Measurements from ENCODE around the gene KRTAP10-3. TPM values are rescaled to one million over a fixed set of nuclear protein-coding genes. Genes with fewer than 3 reads are reported as not detected.

The KRTAP10-3 gene
- total and polyA plus RNA-seq, 9 of the 15 experiments (the other 6 are each of a cell fraction or from before 2014, with no cell fraction given), result not detected

DNA sequence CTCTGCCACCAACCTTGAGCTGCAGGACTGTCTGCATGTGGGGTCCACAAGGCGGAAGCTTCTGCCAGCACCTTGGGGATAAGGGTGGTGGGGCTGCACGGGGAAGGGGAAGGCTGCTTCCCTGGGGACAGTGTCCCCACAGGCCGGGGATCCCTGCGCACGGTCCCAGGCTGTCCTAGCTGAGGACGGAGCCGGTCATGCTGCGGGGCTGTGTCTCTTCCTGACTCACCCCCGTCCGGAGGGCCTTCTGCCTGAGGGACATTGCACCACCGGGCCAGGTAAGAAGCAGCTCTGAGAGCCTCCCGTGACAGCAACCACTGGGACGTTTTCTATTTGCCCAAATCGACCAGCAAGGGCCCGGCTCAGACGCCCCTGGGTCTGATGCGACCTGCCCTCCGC lies 48.5 kb downstream of the KRTAP10-3 start (continued):
- no peak for TF ChIP-seq CUX1 (CRISPR knock-in tag; IDR thresholded peaks at IDR 0.05)

GRCh38 chr21:44509539-44509938 lies 49.1 kb downstream of the KRTAP10-3 start:
- no peak overlapping the region for H2AFZ ChIP-seq (ENCODE audit: low read depth, low read length)

More at GRCh38 chr21:44509539-44509938, 49.1 kb downstream of the KRTAP10-3 start:
- Histone ChIP-seq H3K9ac (ENCODE audit: insufficient read depth in 1 of 2, low read depth in 2 of 2, low read length in 2 of 2) (no peak overlapping the region), H3K9me3 (replicated peaks; ENCODE audit: control insufficient read depth, insufficient read depth, low read depth, low read length) (no peaks in the 10 kb centered on the region), H3K27ac (ENCODE audit: extremely low read depth, low read depth, low read length) (no peak overlapping the region), H3K4me3 (no peak overlapping the region), H3K36me3 (ENCODE audit: control insufficient read depth, insufficient read depth, low read length) (no peaks in the 10 kb centered on the region), H3K79me2 (ENCODE audit: control insufficient read depth, insufficient read depth, low read length) (no peaks in the 10 kb centered on the region), H3K9me1 (ENCODE audit: control insufficient read depth, insufficient read depth, low read length) (no peaks in the 10 kb centered on the region), H4K20me1 (replicated peaks; ENCODE audit: control insufficient read depth, insufficient read depth, low read length) (peaks cover 15% of the 10 kb centered on the region), H3K27me3 (ENCODE audit: control insufficient read depth in 2 of 2, insufficient read depth in 2 of 2, low read length in 2 of 2) (peaks cover 36 to 52% of the 10 kb centered on the region in 2 experiments), H3K4me1 (replicated peaks in 1 of 2; ENCODE audit: control insufficient read depth in 2 of 2, insufficient read depth in 2 of 2, low read length in 2 of 2) (peaks cover 0 to 18% of the 10 kb centered on the region in 2 experiments; a peak in 2 of 5 replicates), H3K4me2 (ENCODE audit: insufficient read depth, low read length) (no peak overlapping the region)
- in situ Hi-C loops (cut with MboI), result loop anchor here (10.0 kb wide), 1 partner anchor 425 kb away; no protein-coding TSS in a partner anchor
- TF ChIP-seq, protein P1, sequence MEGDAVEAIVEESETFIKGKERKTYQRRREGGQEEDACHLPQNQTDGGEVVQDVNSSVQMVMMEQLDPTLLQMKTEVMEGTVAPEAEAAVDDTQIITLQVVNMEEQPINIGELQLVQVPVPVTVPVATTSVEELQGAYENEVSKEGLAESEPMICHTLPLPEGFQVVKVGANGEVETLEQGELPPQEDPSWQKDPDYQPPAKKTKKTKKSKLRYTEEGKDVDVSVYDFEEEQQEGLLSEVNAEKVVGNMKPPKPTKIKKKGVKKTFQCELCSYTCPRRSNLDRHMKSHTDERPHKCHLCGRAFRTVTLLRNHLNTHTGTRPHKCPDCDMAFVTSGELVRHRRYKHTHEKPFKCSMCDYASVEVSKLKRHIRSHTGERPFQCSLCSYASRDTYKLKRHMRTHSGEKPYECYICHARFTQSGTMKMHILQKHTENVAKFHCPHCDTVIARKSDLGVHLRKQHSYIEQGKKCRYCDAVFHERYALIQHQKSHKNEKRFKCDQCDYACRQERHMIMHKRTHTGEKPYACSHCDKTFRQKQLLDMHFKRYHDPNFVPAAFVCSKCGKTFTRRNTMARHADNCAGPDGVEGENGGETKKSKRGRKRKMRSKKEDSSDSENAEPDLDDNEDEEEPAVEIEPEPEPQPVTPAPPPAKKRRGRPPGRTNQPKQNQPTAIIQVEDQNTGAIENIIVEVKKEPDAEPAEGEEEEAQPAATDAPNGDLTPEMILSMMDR (IDR thresholded peaks at IDR 0.05 in 2 of 3, conservative IDR thresholded peaks at IDR 0.05 in 1 of 3; ENCODE audit: insufficient read depth in 2 of 3, low read depth in 1 of 3, low read length in 3 of 3), result peak in 1 of 3 experiments; percentile 14; a peak in 1 of 6 replicates
- TF ChIP-seq MAFK (IDR thresholded peaks at IDR 0.05; ENCODE audit: low read length) (no peak), ZFP36 (IDR thresholded peaks at IDR 0.05; ENCODE audit: low read depth, low read length, partially characterized antibody) (peak; percentile 94)
- DNase-seq (ENCODE audit: extremely low read depth in 1 of 4, low spot score in 3 of 4) (no peak), ATAC-seq (no peak), FAIRE-seq (no peak)
- CTCF ChIA-PET (ENCODE audit: low intra/inter-chr PET ratio), result interaction anchor here (0.6 to 2.2 kb wide), 4 partner anchors 207 to 399 kb away, joined by 3 to 16 read pairs (median 4); no protein-coding TSS in a partner anchor
- no TSS peak for BruUV-seq (replicated peaks)
- intact Hi-C loops (cut with micrococcal nuclease), result no loop called here
- WGBS (ENCODE audit: insufficient coverage, low coverage, missing lambda C conversion rate), result 0% methylated on average over 4 of the region's 12 CpGs
- POLR2A ChIA-PET, result interaction anchor here (1.3 kb wide), 2 partner anchors 239 to 434 kb away, joined by 3 to 4 read pairs; no protein-coding TSS in a partner anchor
